ENCODE data around the gene TNS2. TPM values are rescaled to one million over a fixed set of nuclear protein-coding genes. Genes with fewer than 3 reads are reported as not detected.
A peak's percentile ranks its signal among the peaks of the same experiment; 100 is the strongest.

Gene TNS2
- total and polyA plus RNA-seq, 10 of the 15 experiments (the other 5 are each of a cell fraction or from before 2014, with no cell fraction given), result 0.03 to 0.72 (median 0.16) TPM; not detected in 4

DNA sequence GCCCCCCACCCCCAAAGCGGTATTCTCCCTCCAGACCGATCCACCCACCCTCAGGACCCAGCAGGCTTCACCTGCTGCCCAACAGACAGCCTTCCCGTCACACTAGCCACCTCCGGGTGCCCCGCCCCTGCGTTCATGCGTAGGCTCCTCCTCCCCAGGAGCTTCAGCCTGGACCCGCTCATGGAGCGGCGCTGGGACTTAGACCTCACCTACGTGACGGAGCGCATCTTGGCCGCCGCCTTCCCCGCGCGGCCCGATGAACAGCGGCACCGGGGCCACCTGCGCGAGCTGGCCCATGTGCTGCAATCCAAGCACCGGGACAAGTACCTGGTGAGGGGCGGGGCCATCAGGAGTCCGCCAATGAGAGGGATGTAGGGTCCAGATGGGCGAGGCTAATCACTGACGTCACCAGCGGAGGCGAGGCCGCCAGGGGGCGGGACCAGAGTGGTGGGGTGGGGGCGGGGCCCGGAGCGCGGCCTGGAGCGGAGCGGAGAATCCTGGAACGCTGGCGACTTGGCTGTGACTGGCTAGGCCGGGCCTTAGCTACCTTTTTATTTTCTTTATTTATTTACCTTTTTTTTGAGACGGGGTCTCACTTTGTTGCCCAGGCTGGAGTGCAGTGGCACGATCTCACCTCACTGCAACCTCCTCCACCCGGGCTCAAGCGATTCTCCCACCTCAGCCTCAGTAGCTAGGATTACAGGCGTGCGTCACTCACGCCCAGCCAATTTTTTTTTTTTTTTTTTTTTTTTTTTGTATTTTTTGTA, 4.4 kb downstream of the TNS2 start (continued):
- TF ChIP-seq HDGF (IDR thresholded peaks at IDR 0.05), result 0 out of 2 replicates have a peak, but pooled peaks have one; percentile 72
- 0 out of 2 replicates have a peak, but pooled peaks have one; percentile 19 for TF ChIP-seq SIN3A (IDR thresholded peaks at IDR 0.05; ENCODE audit: low read depth, low read length)
- 0 out of 2 replicates have a peak, but pooled peaks have one; percentile 11 for TF ChIP-seq PAX5 (IDR thresholded peaks at IDR 0.05; ENCODE audit: borderline replicate concordance, low read depth, low read length)
- peak; percentile 83 for TF ChIP-seq CREB1 (IDR thresholded peaks at IDR 0.05; ENCODE audit: low read depth)
- peak; percentile 39; the same call in 1 of the 2 replicates for TF ChIP-seq NFYB (IDR thresholded peaks at IDR 0.05; ENCODE audit: insufficient read depth, low read depth, low read length)
- TF ChIP-seq TARDBP (IDR thresholded peaks at IDR 0.05; ENCODE audit: borderline replicate concordance), result no peak
- TF ChIP-seq, protein P1, sequence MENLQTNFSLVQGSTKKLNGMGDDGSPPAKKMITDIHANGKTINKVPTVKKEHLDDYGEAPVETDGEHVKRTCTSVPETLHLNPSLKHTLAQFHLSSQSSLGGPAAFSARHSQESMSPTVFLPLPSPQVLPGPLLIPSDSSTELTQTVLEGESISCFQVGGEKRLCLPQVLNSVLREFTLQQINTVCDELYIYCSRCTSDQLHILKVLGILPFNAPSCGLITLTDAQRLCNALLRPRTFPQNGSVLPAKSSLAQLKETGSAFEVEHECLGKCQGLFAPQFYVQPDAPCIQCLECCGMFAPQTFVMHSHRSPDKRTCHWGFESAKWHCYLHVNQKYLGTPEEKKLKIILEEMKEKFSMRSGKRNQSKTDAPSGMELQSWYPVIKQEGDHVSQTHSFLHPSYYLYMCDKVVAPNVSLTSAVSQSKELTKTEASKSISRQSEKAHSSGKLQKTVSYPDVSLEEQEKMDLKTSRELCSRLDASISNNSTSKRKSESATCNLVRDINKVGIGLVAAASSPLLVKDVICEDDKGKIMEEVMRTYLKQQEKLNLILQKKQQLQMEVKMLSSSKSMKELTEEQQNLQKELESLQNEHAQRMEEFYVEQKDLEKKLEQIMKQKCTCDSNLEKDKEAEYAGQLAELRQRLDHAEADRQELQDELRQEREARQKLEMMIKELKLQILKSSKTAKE (IDR thresholded peaks at IDR 0.05; ENCODE audit: low read depth, poor library complexity, severe bottlenecking), result no peak
- TF ChIP-seq, protein P2, sequence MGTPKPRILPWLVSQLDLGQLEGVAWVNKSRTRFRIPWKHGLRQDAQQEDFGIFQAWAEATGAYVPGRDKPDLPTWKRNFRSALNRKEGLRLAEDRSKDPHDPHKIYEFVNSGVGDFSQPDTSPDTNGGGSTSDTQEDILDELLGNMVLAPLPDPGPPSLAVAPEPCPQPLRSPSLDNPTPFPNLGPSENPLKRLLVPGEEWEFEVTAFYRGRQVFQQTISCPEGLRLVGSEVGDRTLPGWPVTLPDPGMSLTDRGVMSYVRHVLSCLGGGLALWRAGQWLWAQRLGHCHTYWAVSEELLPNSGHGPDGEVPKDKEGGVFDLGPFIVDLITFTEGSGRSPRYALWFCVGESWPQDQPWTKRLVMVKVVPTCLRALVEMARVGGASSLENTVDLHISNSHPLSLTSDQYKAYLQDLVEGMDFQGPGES (IDR thresholded peaks at IDR 0.05), result no peak
- TF ChIP-seq SMC3 (IDR thresholded peaks at IDR 0.05; ENCODE audit: borderline replicate concordance, low read length), result no peak
- no peak for TF ChIP-seq PAX8 (IDR thresholded peaks at IDR 0.05)
- TF ChIP-seq GATAD2B (conservative IDR thresholded peaks at IDR 0.05; ENCODE audit: low read depth), result 0 out of 2 replicates have a peak, but pooled peaks have one; percentile 18
- no peak for TF ChIP-seq ETV6 (conservative IDR thresholded peaks at IDR 0.05 in 1 of 2, IDR thresholded peaks at IDR 0.05 in 1 of 2; ENCODE audit: borderline replicate concordance in 1 of 2, low read depth in 1 of 2)
- TF ChIP-seq WRNIP1 (IDR thresholded peaks at IDR 0.05; ENCODE audit: borderline replicate concordance, low read depth, low read length), result no peak
- no peak for TF ChIP-seq BACH1 (IDR thresholded peaks at IDR 0.05; ENCODE audit: borderline replicate concordance)
- TF ChIP-seq, protein P3, sequence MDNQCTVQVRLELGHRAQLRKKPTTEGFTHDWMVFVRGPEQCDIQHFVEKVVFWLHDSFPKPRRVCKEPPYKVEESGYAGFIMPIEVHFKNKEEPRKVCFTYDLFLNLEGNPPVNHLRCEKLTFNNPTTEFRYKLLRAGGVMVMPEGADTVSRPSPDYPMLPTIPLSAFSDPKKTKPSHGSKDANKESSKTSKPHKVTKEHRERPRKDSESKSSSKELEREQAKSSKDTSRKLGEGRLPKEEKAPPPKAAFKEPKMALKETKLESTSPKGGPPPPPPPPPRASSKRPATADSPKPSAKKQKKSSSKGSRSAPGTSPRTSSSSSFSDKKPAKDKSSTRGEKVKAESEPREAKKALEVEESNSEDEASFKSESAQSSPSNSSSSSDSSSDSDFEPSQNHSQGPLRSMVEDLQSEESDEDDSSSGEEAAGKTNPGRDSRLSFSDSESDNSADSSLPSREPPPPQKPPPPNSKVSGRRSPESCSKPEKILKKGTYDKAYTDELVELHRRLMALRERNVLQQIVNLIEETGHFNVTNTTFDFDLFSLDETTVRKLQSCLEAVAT (IDR thresholded peaks at IDR 0.05), result 0 out of 2 replicates have a peak, but pooled peaks have one; percentile 41
- TF ChIP-seq FOXM1 (IDR thresholded peaks at IDR 0.05; ENCODE audit: low read depth, low read length), result no peak
- TF ChIP-seq, protein P4, sequence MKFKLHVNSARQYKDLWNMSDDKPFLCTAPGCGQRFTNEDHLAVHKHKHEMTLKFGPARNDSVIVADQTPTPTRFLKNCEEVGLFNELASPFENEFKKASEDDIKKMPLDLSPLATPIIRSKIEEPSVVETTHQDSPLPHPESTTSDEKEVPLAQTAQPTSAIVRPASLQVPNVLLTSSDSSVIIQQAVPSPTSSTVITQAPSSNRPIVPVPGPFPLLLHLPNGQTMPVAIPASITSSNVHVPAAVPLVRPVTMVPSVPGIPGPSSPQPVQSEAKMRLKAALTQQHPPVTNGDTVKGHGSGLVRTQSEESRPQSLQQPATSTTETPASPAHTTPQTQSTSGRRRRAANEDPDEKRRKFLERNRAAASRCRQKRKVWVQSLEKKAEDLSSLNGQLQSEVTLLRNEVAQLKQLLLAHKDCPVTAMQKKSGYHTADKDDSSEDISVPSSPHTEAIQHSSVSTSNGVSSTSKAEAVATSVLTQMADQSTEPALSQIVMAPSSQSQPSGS (IDR thresholded peaks at IDR 0.05; ENCODE audit: low read length), result no peak
- TF ChIP-seq POLR2A (IDR thresholded peaks at IDR 0.05; ENCODE audit: low read depth, low read length), result peak; percentile 67; the same call in 1 of the 2 replicates
- TF ChIP-seq, protein P5, sequence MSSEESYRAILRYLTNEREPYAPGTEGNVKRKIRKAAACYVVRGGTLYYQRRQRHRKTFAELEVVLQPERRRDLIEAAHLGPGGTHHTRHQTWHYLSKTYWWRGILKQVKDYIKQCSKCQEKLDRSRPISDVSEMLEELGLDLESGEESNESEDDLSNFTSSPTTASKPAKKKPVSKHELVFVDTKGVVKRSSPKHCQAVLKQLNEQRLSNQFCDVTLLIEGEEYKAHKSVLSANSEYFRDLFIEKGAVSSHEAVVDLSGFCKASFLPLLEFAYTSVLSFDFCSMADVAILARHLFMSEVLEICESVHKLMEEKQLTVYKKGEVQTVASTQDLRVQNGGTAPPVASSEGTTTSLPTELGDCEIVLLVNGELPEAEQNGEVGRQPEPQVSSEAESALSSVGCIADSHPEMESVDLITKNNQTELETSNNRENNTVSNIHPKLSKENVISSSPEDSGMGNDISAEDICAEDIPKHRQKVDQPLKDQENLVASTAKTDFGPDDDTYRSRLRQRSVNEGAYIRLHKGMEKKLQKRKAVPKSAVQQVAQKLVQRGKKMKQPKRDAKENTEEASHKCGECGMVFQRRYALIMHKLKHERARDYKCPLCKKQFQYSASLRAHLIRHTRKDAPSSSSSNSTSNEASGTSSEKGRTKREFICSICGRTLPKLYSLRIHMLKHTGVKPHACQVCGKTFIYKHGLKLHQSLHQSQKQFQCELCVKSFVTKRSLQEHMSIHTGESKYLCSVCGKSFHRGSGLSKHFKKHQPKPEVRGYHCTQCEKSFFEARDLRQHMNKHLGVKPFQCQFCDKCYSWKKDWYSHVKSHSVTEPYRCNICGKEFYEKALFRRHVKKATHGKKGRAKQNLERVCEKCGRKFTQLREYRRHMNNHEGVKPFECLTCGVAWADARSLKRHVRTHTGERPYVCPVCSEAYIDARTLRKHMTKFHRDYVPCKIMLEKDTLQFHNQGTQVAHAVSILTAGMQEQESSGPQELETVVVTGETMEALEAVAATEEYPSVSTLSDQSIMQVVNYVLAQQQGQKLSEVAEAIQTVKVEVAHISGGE (CRISPR knock-in tag; IDR thresholded peaks at IDR 0.05), result no peak
- no peak for TF ChIP-seq KLF5 (IDR thresholded peaks at IDR 0.05; ENCODE audit: partially characterized antibody)
- TF ChIP-seq POLR2AphosphoS5 (IDR thresholded peaks at IDR 0.05; ENCODE audit: low read length), result no peak

Measured in GM12878 (cell line).